Mesenchymal stem cell (in vitro differentiated cells and primary cell): ENCODE results near the gene PATL2.
A peak's percentile ranks its signal among the peaks of the same experiment; 100 is the strongest.

Experiments used
- DNase-seq: peaks from one replicate; pipeline ENCODE4 v3.0.0-alpha.2; 2013
- H2AFZ ChIP-seq: one replicate; pipeline ENCODE4 v1.6.1; 2013; ENCODE audit warnings: low read depth, mild to moderate bottlenecking, control low read depth, inconsistent platforms, low read length, moderate library complexity
- H2AK5ac ChIP-seq: 2 replicates; pipeline ENCODE4 v1.6.1; 2013; ENCODE audit warnings: low read length, moderate library complexity, mild to moderate bottlenecking, inconsistent platforms; ENCODE audit not compliant: severe bottlenecking
- H2BK120ac ChIP-seq: one replicate; pipeline ENCODE4 v1.6.1; 2013; ENCODE audit warnings: low read depth, mild to moderate bottlenecking, inconsistent platforms, low read length, moderate library complexity
- H2BK12ac ChIP-seq, 2 experiments: one replicate each; pipeline ENCODE4 v1.6.1; 2013; ENCODE audit warnings: inconsistent platforms in 2 of 2, low read length in 2 of 2, mild to moderate bottlenecking in 2 of 2, moderate library complexity in 2 of 2, control low read depth in 1 of 2
- H2BK15ac ChIP-seq: one replicate; pipeline ENCODE4 v1.6.1; 2013; ENCODE audit warnings: mild to moderate bottlenecking, low read depth, inconsistent platforms; ENCODE audit not compliant: poor library complexity, severe bottlenecking
- H2BK5ac ChIP-seq: 2 replicates; pipeline ENCODE4 v1.6.1; 2013; ENCODE audit warnings: low read depth, mild to moderate bottlenecking, low read length, control low read depth, inconsistent platforms; ENCODE audit not compliant: poor library complexity, severe bottlenecking
- H3K14ac ChIP-seq, 2 experiments: one replicate each; pipeline ENCODE4 v1.6.1; 2013; ENCODE audit warnings: inconsistent platforms in 2 of 2, low read length in 2 of 2, control low read depth in 1 of 2, mild to moderate bottlenecking in 1 of 2, moderate library complexity in 1 of 2
- H3K18ac ChIP-seq, 2 experiments: one replicate each; pipeline ENCODE4 v1.6.1; 2013; ENCODE audit warnings: inconsistent platforms in 2 of 2, low read length in 2 of 2, control low read depth in 1 of 2, low read depth in 1 of 2, mild to moderate bottlenecking in 1 of 2
- H3K23ac ChIP-seq, 2 experiments: one replicate each; pipeline ENCODE4 v1.6.1; 2013; ENCODE audit warnings: inconsistent platforms in 2 of 2, low read length in 2 of 2, mild to moderate bottlenecking in 2 of 2, moderate library complexity in 2 of 2, control low read depth in 1 of 2
- H3K27ac ChIP-seq: 2 replicates; pipeline ENCODE4 v1.5.1; 2013; ENCODE audit warnings: mild to moderate bottlenecking, moderate library complexity, low read length, control low read depth, inconsistent platforms; ENCODE audit not compliant: poor library complexity, severe bottlenecking
- H3K27me3 ChIP-seq, 2 experiments: 2 replicates each; pipeline versions ENCODE4 v1.6.1 to v1.7.0; 2013; ENCODE audit warnings: low read length in 2 of 2, mild to moderate bottlenecking in 2 of 2, moderate library complexity in 2 of 2, control low read depth in 1 of 2, inconsistent platforms in 1 of 2; ENCODE audit not compliant: control insufficient read depth in 1 of 2, insufficient read depth in 1 of 2
- H3K36me3 ChIP-seq, 2 experiments: 2 replicates each; pipeline versions ENCODE4 v1.6.1 to v1.7.0; 2013; ENCODE audit warnings: low read length in 2 of 2, control low read depth in 1 of 2, inconsistent platforms in 1 of 2, low read depth in 1 of 2, mild to moderate bottlenecking in 1 of 2; ENCODE audit not compliant: insufficient read depth in 2 of 2, control insufficient read depth in 1 of 2
- H3K4ac ChIP-seq, 2 experiments: one replicate each; pipeline ENCODE4 v1.6.1; 2013; ENCODE audit warnings: inconsistent platforms in 2 of 2, low read length in 2 of 2, mild to moderate bottlenecking in 2 of 2, moderate library complexity in 2 of 2, control low read depth in 1 of 2, low read depth in 1 of 2
- H3K4me1 ChIP-seq: 2 replicates; pipeline ENCODE4 v1.6.1; 2013; ENCODE audit warnings: low read depth, low read length, control low read depth; ENCODE audit not compliant: control insufficient read depth, insufficient read depth
- H3K4me2 ChIP-seq: 2 replicates; pipeline ENCODE4 v1.6.1; 2013; ENCODE audit warnings: low read length, mild to moderate bottlenecking, inconsistent platforms; ENCODE audit not compliant: poor library complexity, severe bottlenecking
- H3K4me3 ChIP-seq, 2 experiments: 2 replicates each; pipeline versions ENCODE4 v1.5.1 to v1.7.0; 2013; ENCODE audit warnings: low read length in 2 of 2, mild to moderate bottlenecking in 2 of 2, control low read depth in 1 of 2, low read depth in 1 of 2; ENCODE audit not compliant: insufficient read depth in 1 of 2
- H3K79me1 ChIP-seq: replicated peaks from 2 replicates; pipeline ENCODE4 v1.6.1; 2013; ENCODE audit warnings: mild to moderate bottlenecking, control low read depth, low read length, inconsistent platforms; ENCODE audit not compliant: poor library complexity, severe bottlenecking
- H3K9ac ChIP-seq: 2 replicates; pipeline ENCODE4 v1.7.0; 2013; ENCODE audit warnings: mild to moderate bottlenecking, low read length, moderate library complexity
- H3K9me3 ChIP-seq: 2 replicates; pipeline ENCODE4 v1.7.0; 2013; ENCODE audit warnings: mild to moderate bottlenecking, low read length; ENCODE audit not compliant: control insufficient read depth
- H4K8ac ChIP-seq: one replicate; pipeline ENCODE4 v1.6.1; 2013; ENCODE audit warnings: inconsistent platforms, mild to moderate bottlenecking, low read length, moderate library complexity
- H4K91ac ChIP-seq: one replicate; pipeline ENCODE4 v1.6.1; 2013; ENCODE audit warnings: mild to moderate bottlenecking, low read length, inconsistent platforms
- WGBS: methylation state at CpG from one replicate; pipeline ENCODE4 v1.1.7; 2013; ENCODE audit warnings: mixed read lengths; 5-methylcytosine and 5-hydroxymethylcytosine counted together

PATL2 gene

DNA sequence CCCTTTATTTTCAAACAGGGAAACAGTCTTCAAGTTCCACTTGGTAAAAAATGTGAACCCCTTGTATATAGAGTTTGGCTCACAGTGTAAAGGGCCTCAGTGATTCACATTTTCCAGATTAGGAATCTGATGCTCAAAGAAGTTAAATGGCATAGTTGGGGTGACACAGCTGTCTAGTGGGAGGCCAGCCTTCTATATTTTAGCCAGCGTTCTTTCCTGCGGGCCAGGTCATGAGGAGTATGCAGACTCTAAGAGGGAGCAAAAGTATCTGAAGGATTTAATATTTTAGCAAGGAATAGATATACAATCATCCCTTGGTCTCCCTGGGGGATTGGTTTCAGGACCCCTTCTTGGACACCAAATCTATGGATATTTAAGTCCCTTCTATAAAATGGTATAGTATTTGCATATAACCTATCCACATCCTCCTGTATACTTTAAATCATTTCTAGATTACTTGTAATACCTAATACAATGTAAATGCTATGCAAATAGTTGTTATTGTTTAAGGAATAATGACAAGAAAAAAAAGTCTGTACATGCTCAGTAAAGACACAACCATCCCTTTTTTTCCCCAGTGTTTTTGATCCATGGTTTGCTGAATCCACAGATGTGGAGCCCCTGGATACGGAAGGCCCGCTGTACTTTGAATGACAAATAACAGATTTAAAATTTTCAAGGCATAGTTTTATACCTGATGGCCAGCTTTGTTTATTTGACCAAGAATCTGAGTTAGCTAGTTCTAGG is 7.2 kb upstream of the PATL2 start:
- Histone ChIP-seq H3K4me3 (no peak overlapping the region), H4K91ac (no peak overlapping the region), H2BK120ac (no peak overlapping the region), H4K8ac (no peak overlapping the region), H2BK15ac (no peak overlapping the region), H3K4me2 (no peak overlapping the region), H3K4me1 (no peaks in the 10 kb centered on the region), H3K9me3 (no peaks in the 10 kb centered on the region), H3K18ac (no peak overlapping the region), H3K4ac (no peak overlapping the region), H2AFZ (no peak overlapping the region), H2BK12ac (no peak overlapping the region), H3K23ac (no peak overlapping the region), H3K9ac (no peak overlapping the region), H2BK5ac (no peak overlapping the region), H3K36me3 (peaks cover 7 to 59% of the 10 kb centered on the region in 2 experiments), H3K27me3 (no peaks in the 10 kb centered on the region), H3K27ac (no peak overlapping the region), H2AK5ac (no peak overlapping the region), H3K79me1 (peaks cover 9% of the 10 kb centered on the region), H3K14ac (no peak overlapping the region)
- no peak for DNase-seq
- 98% methylated on average over 2 of the region's 4 CpGs for WGBS

DNA sequence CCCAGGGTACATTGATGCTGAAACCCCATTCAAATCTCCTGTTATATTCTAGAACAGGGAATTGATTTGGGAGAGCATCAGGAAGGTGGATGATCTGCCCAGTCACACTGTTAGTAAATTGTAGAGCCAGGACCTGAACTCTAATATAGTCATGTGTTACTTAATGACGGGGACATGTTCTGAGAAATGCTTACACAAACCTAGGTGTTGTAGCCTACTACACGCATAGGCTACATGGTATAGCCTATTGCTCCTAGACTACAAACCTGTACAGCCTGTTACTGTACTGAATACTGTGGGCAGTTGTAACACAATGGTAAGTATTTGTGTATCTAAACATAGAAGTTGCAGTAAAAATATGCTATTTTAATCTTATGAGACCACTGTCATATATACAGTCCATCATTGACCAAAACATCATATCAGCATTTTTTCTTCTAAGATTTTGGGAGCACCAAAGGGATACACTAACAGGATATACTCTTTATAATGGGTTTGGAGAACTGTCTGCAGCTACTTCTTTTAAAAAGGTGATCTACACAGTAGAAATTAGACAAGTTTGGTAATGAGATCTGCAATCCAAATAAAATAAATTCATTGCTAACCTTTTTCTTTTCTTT is 6.0 kb upstream of the PATL2 start:
- Histone ChIP-seq H2BK12ac (no peak overlapping the region), H3K23ac (no peak overlapping the region), H3K79me1 (peaks cover 9% of the 10 kb centered on the region), H3K4me1 (peaks cover 3% of the 10 kb centered on the region), H2AFZ (no peak overlapping the region), H3K4me2 (no peak overlapping the region), H3K27ac (no peak overlapping the region), H4K91ac (no peak overlapping the region), H3K9ac (no peak overlapping the region), H3K4ac (no peak overlapping the region), H3K14ac (no peak overlapping the region), H3K27me3 (no peaks in the 10 kb centered on the region), H2AK5ac (no peak overlapping the region), H3K4me3 (no peak overlapping the region), H2BK120ac (no peak overlapping the region), H2BK15ac (no peak overlapping the region), H3K9me3 (no peaks in the 10 kb centered on the region), H3K36me3 (peaks cover 7 to 59% of the 10 kb centered on the region in 2 experiments), H3K18ac (no peak overlapping the region), H4K8ac (no peak overlapping the region), H2BK5ac (no peak overlapping the region)
- no peak for DNase-seq
- WGBS = 89% methylated on average over 1 of the region's 2 CpGs

DNA sequence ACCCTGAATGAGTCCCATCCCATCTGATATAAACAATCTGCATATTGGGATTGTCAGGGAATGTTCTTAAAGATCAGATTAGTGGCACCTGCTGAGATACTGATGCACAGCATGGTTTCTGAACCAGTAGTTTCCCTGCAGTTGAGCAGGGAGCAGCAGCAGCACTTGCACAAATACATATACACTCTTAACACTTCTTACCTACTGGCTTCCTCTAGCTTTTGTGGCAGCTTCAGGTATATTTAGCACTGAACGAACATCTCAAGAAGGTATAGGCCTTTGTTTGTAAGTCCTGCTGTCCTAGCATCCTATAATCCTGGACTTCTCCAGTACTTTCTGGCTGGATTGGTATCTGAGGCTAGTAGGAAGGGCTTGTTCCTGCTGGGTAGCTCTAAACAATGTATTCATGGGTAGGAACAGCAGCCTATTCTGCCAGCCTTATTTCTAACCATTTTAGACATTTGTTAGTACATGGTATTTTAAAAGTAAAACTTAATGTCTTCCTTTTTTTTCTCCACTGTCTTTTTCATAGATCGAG is 4.7 kb upstream of the PATL2 start:
- no peak overlapping the region for H2BK120ac ChIP-seq
- H3K9me3 ChIP-seq = no peaks in the 10 kb centered on the region
- no peak overlapping the region for H2BK15ac ChIP-seq
- no peak overlapping the region for H3K23ac ChIP-seq
- H2AK5ac ChIP-seq = no peak overlapping the region
- no peak overlapping the region for H2AFZ ChIP-seq
- H3K14ac ChIP-seq = no peak overlapping the region
- H4K8ac ChIP-seq = no peak overlapping the region
- no peak overlapping the region for H3K18ac ChIP-seq
- no peak for DNase-seq
- 100% methylated on average over 1 of the region's 2 CpGs for WGBS
- no peak overlapping the region for H3K27ac ChIP-seq
- H2BK12ac ChIP-seq = no peak overlapping the region
- no peak overlapping the region for H4K91ac ChIP-seq
- peaks cover 7 to 59% of the 10 kb centered on the region in 2 experiments for H3K36me3 ChIP-seq
- peaks cover 9% of the 10 kb centered on the region for H3K79me1 ChIP-seq
- no peaks in the 10 kb centered on the region for H3K27me3 ChIP-seq
- H3K4ac ChIP-seq = no peak overlapping the region
- peaks cover 3% of the 10 kb centered on the region for H3K4me1 ChIP-seq
- peak overlapping the region; percentile 41 for H3K9ac ChIP-seq
- no peak overlapping the region for H3K4me3 ChIP-seq
- no peak overlapping the region for H2BK5ac ChIP-seq
- no peak overlapping the region for H3K4me2 ChIP-seq

DNA sequence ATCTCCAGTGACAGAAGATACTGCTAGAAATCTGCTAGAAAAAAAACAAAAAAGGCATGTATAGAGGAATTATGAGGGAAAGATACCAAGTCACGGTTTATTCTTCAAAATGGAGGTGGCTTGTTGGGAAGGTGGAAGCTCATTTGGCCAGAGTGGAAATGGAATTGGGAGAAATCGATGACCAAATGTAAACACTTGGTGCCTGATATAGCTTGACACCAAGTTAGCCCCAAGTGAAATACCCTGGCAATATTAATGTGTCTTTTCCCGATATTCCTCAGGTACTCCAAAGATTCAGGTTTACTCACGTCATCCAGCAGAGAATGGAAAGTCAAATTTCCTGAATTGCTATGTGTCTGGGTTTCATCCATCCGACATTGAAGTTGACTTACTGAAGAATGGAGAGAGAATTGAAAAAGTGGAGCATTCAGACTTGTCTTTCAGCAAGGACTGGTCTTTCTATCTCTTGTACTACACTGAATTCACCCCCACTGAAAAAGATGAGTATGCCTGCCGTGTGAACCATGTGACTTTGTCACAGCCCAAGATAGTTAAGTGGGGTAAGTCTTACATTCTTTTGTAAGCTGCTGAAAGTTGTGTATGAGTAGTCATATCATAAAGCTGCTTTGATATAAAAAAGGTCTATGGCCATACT is 4.1 kb upstream of the PATL2 start:
- Histone ChIP-seq H3K4me1 (peaks cover 3% of the 10 kb centered on the region), H2BK15ac (no peak overlapping the region), H3K23ac (no peak overlapping the region), H2BK120ac (no peak overlapping the region), H4K8ac (no peak overlapping the region), H3K27ac (no peak overlapping the region), H3K14ac (no peak overlapping the region), H4K91ac (no peak overlapping the region), H3K4me3 (peak overlapping the region in 1 of 2 experiments; percentile 43), H3K9me3 (no peaks in the 10 kb centered on the region), H2BK5ac (no peak overlapping the region), H3K9ac (peak overlapping the region; percentile 41), H2AK5ac (no peak overlapping the region), H3K27me3 (no peaks in the 10 kb centered on the region), H3K79me1 (peaks cover 10% of the 10 kb centered on the region), H3K18ac (no peak overlapping the region), H3K36me3 (peaks cover 7 to 59% of the 10 kb centered on the region in 2 experiments), H3K4me2 (no peak overlapping the region), H3K4ac (no peak overlapping the region), H2BK12ac (no peak overlapping the region), H2AFZ (no peak overlapping the region)
- 95% methylated on average over 6 of the region's 6 CpGs for WGBS
- DNase-seq = no peak
